HK-2 (cell line): ENCODE results near the gene KIAA1755.

Source experiments
- DNase-seq: peaks from one replicate; pipeline ENCODE4 v3.0.0-alpha.2; 2018; ENCODE audit not compliant: unreplicated experiment

KIAA1755 gene

GRCh38 chr20:38184101-38184500 is 76.4 kb downstream of the KIAA1755 start:
- peak; percentile 80 for DNase-seq

- no peak for DNase-seq
These were observed 78.6 kb downstream of the KIAA1755 start for GRCh38 chr20:38181971-38182370.

GRCh38 chr20:38181207-38181801 is 79.2 kb downstream of the KIAA1755 start:
- DNase-seq = no peak

GRCh38 chr20:38180781-38181180 is 79.8 kb downstream of the KIAA1755 start:
- DNase-seq = no peak

- DNase-seq = no peak
These were observed 80.7 kb downstream of the KIAA1755 start for GRCh38 chr20:38179846-38180245.

GRCh38 chr20:38178581-38178980 is 82.0 kb downstream of the KIAA1755 start:
- no peak for DNase-seq

- DNase-seq = no peak
These were observed 82.5 kb downstream of the KIAA1755 start for GRCh38 chr20:38178065-38178491.

- no peak for DNase-seq
These were observed 83.3 kb downstream of the KIAA1755 start for GRCh38 chr20:38177201-38177600.

- DNase-seq = no peak
These were observed 85.0 kb downstream of the KIAA1755 start for GRCh38 chr20:38175304-38176180.

- DNase-seq = peak; percentile 79
These were observed 87.0 kb downstream of the KIAA1755 start for GRCh38 chr20:38173237-38174156.

GRCh38 chr20:38172408-38172807 is 88.1 kb downstream of the KIAA1755 start:
- no peak for DNase-seq

GRCh38 chr20:38171675-38172043 is 88.9 kb downstream of the KIAA1755 start:
- DNase-seq = no peak

- DNase-seq = no peak
These were observed 89.5 kb downstream of the KIAA1755 start for GRCh38 chr20:38170826-38171674.

- no peak for DNase-seq
These were observed 90.2 kb downstream of the KIAA1755 start for GRCh38 chr20:38170219-38170825.

GRCh38 chr20:38169636-38170193 is 90.8 kb downstream of the KIAA1755 start:
- no peak for DNase-seq

- no peak for DNase-seq
These were observed 91.5 kb downstream of the KIAA1755 start for GRCh38 chr20:38168791-38169589.

GRCh38 chr20:38167851-38168760 is 92.4 kb downstream of the KIAA1755 start:
- peak; percentile 95 for DNase-seq

GRCh38 chr20:38167328-38167850 is 93.1 kb downstream of the KIAA1755 start:
- no peak for DNase-seq
